IPS DF 19.7 (cell line): ENCODE data around the gene EDEM3.
"Not testable (repeated sequence)": the region's sequence is repeated elsewhere in the genome, so short reads cannot be mapped to it uniquely, and the experiment has no call there.

Experiments
- DNase-seq: peaks from one replicate; pipeline ENCODE4 v3.0.0-alpha.2; 2013; ENCODE audit warnings: low read depth, low spot score

EDEM3 gene

DNA sequence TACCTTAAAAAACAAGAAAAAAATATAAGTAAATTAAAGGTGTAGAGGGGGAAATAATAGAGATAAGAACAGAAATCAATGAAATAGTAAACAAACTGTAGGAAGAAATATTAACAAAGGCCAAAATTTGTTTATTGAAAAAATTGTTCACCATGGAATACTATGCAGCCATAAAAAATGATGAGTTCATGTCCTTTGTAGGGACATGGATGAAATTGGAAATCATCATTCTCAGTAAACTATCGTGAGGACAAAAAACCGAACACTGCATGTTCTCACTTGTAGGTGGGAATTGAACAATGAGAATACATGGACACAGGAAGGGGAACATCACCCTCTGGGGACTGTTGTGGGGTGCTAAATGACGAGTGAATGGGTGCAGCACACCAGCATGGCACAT is 75.2 kb downstream of the EDEM3 start:
- DNase-seq: not testable (repeated sequence)

DNA sequence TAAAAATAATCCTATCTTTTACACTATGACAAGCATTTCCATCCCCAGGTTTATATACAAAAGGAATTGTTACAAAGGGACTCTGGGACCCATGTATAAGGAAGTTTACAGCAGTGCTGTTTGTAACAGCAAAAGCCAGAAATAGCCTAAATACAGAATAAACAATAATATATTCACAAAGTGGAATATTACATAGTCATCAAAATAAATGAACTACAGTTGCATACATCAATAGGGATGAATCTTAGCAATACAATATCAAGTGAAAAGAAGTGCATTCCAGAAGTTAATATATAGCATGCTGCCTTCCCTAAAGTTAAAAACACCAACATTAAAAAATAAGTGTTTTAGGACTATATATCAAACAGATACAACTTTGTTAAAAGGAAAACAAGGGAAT is 77.3 kb downstream of the EDEM3 start:
- DNase-seq: no peak

DNA sequence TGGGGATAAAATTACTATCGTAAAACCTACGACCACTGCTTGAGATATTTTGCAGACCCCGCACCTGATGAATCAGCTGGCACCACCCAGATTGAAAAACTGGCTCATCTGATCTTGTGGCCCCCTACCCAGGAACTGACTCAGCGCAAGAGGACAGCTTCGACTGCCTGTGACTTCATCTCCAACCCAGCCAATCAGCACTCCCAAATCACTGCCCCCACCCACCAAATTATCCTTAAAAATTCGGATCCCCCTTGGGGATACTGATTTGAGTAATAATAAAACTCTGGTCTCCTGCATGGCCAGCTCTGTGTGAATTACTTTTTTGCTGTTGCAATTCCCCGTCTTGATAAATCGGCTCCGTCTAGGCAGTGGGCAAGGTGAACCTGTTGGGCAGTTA is 81.4 kb downstream of the EDEM3 start:
- no peak for DNase-seq

DNA sequence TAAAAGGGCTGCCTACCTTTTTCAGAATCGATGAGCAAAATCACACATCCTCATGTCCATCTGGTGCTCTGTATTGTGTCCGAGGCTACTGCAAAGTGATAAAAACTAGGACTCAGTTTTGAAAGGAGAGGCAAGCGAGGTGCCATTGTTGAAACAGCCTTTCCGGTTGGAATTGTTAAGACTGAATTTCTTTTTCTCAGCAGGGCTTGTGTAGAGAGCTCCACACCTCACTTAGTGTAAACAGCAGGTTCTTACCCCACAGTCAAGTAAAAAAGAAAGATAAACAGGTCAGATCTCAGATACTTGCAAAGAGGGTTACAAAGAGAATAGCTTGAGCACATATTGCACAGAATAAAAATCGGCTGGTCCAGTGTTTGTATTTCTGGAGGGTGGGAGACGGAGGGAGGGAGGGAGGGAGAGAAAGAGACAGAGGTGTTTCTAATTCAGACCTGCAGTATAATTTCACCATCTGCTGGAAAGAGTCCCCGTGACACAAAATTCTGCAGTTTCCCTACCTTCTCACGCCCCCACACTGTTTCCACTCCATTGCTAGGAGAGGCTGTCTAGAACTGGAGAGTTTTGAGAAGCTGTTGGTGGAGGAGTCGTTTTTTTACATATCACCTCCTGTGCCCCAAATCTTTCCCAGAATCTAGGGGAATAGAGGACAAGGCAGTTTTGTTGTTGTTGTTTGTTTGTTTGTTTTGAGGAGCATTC is 82.5 kb downstream of the EDEM3 start:
- DNase-seq: no peak

DNA sequence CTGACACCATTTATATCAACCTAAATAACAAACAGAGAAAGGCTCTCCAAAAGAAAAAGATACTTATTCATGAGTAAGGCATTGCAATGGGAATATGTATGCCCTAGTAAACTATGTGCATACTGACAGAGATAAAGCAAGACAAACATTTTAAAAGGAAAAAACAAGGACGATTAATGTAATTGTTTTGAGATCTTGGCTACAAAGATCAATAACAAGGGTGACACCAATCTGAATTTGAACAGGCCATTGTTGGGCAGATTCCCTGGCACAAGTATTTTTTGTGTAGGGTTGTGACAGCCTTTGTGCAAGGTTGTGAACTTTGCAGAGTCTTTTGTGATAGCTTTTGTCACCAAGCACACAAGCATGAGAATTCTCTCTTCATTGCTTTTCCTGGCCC is 85.3 kb downstream of the EDEM3 start:
- DNase-seq: no peak

DNA sequence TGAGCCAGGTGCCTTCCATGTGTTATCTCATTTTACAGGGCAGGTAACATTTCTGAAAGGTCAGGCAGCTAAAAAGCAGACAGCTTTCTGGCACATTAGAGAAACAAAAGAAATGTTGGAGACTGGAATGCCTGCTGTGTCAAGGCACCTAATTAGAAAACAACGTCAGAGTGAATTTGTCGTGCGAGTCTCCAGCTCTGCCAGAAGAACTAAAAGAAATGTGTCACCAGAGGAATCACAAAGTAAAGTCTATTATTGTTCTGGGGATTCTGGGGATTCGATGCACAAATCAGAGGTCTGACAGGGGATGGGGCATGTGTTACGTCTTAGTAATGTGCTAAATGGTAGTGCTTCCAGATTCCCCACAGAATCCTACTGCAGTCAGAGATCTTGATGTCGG is 89.3 kb downstream of the EDEM3 start:
- no peak for DNase-seq

DNA sequence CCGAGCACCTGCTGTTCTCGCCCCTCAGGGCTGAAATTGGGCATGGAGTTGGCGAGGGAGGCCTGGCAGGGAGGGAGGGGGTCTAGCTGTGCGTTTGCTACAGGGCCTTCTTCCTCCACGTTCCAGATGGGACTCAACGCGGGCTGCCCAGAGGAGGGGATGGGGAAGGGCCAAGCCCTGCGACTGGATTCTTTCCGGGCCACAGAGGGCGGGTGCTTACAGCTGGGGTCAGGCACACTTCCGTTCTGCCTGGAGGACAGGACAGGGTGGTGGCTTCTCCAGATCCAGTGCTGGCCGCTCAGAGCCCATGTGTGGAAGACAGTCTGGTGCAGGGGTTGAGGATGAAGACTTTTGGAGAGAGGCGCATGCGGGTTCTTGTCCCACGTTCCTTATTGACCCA is 90.0 kb downstream of the EDEM3 start:
- no peak for DNase-seq

DNA sequence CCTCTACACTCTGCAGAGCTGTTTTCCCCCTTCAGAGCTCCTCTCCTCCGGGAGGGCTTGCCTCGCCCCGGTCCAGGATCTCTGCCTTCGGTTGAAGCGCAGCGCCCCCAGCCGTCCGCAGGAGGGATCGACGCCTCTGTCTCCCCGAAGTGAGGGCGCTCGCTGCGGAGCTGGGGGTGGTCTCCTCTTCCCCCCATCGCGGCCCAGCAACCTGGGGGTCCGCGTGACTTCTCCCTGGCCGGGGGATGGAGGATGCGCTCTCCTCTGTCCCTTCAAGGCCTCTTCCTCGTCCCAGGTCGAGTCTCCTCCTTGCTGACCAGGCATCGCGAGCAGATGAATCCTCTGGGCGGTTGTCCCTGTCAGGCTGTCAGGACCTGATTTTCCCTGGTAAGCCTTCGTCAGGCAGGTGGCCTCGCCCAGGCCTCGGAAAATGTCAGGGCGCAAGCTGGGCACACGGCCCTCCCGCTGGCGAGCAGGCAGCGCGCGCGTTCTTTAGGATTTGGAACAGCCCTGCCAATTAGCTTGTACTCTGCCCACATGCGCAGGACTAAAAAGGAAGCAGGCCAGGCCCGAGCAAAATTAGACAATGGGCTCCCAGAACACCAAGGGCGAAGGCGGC is 90.5 kb downstream of the EDEM3 start:
- no peak for DNase-seq

DNA sequence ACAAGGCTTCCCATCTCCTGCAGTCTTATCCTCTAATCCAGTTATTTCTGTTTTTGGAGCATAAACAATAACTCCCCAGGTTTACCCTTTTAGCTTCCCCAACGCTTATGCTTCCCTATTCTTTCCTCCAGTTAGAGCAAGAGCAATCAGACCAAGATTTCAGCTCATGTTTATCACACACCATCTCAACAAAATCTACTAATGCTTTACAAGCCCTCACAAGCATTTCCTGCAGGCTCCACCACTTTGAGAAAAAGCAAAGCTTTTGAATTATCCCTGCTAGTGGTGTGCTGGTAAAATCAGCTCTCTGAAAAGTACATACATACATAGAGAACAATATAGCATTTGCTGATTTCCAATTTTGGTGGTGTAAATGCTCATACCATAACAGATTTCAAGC is 92.9 kb downstream of the EDEM3 start:
- no peak for DNase-seq

DNA sequence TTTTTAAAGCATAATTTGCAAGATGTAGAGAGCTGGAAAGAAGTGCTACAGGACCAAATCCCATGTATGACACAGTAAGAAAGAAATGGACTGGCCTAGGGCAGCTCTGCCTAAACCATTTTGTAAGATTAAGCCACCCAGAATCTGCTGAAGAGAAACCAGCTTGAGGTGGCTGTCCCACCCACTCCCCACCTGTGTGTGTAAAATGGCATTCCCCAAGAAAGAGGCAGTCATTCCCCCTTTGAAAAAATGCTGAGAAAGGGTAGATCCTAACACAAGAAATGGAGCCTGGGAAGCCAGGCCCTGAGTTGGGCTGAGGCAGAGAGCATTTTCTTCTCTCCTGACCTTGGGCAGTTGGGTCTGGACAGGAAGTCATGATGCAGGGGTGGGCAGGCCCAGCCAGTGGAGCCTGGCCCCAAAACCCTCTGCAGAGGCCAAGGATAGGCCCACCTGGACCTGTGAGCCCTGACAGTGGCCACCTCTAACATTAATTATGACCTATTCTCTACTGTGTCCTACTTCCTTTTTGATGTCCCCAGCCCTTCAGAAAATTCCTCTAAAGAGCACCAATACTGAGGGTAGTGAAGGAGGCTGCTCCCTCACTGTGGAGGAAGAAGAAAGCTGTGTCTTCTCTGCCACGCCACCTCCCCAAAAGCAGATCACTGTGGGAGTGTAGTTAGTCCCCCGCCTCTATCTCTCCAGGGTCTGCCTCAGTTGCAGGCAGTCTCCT is 94.0 kb downstream of the EDEM3 start:
- no peak for DNase-seq

DNA sequence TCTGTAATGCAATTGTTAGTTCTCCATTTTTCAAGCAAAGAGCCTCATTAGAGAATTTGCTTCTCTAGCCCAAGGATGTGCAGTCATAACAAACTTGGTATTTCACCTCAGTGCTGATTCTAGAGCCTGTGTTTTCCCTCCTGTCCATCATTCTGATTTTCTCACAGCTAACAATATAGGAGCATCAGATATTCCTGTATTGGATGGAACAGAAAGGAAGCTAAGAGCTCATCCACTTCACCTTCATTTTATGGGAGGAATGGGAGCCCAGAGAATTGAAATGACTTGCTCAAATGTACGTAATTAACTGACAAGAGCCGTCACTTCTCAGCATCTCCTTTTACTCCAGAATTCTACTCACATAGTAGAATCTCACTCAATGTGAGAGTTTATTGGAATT is 96.6 kb downstream of the EDEM3 start:
- DNase-seq: no peak

DNA sequence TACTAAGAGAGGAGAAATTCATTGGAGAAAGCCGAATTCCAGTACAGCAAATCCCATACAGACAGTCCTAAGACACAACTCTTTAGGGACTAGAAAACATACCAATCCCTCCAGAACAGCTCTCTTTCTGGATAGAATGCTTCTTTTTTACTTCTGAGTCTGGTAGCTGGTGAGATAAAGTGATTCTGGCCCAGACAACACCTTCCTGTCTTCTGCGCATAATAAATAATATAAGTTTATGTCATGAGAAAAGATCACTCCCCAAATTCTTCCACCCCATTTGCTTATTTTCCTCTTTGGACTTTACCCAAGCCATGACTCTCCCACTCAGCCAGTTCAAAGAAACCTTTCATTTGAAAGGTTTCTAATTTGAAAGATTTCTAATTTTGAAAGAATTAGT is 98.4 kb downstream of the EDEM3 start:
- no peak for DNase-seq

DNA sequence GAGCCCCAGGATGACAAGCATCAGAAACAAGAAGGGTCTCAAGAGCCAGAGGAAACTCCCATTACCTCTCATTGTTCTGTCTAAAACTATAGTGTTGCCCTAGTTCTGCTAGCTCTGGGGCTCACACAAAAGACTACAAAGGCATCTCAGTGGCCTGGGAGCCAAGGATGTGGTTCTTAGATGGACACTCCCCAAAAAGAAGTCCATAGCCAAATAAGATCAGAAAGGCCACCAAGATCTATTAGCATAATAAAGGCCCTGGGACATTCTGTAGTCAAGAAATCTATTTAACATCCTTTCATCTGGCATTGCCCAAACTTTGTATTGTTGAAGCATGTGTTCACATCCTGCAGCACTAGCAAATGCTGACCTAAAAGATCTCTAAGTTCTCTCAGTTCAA is 99.5 kb downstream of the EDEM3 start:
- DNase-seq: no peak

DNA sequence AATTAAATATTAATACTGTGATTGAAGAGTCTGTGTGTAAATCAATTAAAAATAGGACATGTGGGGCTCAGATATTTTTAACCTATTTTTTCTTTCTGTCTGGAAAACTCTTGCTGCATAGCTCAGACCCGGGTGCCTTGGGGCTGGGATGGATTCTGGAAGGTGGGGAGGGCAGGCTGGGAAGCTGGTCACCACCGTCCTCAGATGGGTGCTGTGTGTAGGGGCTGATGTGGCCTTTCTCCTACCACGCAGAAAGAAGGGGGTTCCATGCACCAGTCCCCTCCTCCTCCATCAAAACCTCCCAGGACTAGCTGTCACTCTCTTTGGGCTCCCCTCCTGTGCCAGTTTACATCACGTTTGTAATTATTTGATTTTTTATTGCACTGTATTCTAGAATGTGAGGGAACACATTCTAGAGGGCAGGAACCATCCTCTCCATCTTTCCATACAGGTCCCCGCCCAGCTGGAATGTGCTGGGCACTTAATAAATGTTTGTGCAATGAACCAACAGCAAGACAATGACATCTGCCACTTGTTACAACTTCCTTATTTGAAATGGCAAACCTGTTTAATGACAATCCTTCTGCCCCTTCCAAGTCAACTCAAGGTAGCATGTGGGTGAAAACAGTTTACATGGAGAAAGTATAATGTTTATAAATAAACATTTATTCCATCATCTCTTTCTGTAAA is 104.3 kb downstream of the EDEM3 start:
- no peak for DNase-seq

DNA sequence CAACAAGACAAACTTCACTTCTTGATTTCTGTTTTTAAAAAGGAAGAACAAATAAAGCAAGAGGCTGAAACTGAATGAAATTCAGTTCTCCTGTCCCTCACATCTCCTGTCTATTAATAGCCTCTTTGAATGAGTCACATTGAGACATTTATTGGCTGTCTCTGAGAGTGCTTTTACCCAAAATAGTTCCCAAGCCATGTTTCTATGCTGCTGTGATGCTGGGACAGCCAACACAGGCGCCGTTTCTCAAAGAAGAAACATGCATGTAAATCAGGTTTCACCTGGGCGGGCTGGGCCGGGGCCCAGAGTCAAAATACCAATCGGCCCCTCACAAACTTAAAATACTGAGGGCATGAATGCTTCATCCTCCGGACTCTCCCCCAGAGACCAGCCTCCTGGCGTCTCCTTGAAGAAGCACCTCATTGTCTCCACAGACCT is 105.2 kb downstream of the EDEM3 start:
- no peak for DNase-seq

DNA sequence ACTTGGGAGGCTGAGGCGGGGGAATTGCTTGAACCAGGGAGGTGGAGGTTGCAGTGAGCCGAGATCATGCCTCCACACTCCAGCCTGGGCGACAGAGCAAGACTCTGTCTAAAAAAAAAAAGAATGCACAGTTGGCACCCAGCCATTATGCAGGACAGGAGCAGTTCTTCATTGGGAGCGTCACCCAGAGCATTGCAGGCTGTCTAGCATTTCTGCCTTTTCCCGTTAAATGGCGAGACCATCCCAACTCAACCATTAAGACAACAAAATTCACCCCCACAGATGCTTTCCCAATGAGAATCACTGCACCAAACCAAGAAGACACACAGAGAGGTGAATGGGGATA is 105.8 kb downstream of the EDEM3 start:
- DNase-seq: no peak

DNA sequence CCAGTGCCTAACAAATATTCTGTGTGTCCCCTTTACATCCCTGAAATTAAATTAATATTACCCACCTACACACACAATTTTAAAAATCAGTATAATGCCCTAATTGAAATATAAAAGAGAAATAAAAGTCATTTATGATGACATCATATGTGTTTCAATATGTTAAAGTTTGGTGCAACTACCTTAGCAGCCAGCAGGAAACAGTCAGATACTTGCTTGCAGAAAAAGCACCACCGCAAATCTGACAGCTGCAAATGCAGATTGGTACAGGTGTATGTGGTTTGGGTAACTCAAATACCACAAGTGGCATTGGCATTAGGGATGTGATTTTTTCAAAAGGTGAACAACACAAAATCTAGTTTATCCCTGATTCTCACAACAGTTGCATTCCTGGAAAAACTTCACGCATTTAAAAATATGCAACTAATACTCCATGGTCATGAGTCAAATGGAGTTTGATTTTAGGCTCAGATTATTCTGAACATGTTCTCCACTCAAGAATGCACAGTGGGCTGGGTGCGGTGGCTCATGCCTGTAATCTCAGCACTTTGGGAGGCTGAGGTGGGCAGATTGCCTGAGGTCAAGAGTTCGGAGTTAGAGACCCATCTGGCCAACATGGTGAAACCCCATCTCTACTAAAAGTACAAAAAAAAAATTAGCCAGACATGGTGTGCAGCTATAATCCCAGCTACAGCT is 106.3 kb downstream of the EDEM3 start:
- no peak for DNase-seq

DNA sequence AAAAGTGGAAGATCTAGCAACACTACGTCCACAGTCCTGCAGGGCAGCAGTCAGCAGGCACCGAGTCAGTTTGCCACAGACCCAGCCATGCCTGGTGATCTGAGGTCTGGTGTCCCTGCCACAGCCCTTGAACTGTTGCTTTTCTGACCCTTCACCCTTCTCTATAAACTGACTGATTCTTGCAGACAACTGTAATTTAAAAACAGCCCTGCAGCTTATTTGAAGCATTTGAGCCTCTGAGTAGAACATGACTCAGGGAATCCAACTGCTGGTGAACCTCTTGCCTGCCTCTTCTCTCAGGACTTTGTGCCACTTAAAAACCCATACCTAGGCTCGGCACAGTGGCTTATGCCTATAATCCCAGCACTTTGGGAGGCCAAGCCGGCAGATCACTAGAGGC is 107.2 kb downstream of the EDEM3 start:
- DNase-seq: no peak

DNA sequence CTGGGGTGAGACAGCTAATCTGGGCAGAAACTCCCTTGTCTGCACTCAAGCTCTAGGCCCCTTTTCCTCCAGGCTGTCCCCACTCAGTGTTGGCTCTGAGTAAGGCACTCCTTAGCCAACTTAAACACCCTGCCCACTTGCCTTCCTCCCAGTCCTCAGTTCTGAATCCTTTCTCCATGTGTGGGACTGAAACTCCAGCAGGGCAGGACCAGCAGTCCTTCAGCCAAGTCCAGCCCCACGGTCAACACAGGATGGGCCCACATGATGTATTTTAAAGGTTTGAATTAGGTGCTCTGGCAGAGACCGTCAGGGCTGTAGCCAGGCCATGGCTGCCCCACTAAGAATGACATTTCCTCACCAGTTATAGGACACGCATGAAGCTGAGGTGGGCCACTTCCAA is 107.8 kb downstream of the EDEM3 start:
- no peak for DNase-seq

DNA sequence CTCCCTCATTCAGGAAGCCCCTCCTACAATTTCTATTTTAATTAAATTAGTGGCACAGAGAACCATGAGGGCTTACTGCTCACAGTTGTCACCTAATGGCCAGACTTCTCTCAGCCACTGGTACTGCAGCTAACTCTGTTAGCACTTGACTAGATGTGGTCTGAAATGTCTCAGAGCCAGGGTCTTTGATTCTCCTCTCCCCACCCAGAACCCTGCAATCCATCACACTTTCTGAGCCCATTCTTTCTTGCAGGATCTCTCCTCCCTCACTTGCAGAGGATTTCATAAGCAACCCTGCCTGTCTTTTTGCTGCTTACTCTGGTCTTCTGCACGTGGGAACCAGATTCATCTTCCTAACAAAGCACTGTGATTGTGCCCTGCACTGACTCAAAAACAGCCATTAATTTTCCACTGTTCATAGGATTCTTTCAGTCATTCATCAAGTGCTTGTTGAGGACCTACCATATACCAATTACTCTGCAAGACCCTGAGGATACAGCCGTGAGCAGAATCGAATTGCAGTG is 108.4 kb downstream of the EDEM3 start:
- no peak for DNase-seq

DNA sequence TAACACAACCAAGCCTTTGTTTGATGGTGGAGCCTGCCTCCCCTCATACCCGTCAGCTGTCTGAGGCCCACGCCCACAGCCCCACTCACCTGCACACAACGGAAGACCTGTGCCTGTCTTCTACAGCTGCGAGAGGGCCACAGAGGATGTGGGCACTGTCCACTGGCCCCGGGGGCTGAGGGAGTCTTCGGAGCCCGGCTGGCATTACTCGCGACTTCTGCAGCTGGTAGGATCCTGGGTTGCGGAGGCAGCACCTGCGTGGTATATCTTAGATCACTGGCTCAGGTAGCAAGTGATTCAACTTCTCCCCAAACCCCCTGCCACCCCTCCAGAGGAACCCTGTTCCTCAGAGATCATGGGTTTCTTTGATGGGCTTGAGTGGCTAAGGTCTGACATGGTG is 109.9 kb downstream of the EDEM3 start:
- no peak for DNase-seq

DNA sequence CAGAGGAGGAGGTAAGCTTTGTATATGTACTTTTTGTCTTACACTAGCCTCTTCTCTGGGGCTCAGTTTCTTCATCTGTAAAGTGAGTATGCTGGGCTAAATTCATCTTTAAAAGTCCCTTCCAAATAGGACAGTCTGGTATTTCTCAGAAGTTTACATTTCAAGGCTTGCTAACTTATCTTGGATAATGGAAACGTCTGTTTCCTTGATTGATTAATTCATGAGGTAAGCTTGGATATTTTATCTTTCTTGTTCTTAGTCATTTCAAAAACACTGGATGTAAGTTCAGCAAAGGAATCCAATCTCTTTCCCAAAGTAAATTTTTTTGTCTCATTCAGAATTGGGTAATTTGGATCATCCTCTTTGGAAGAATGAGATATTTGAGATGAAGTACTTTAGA is 111.0 kb downstream of the EDEM3 start:
- no peak for DNase-seq
